Gastroesophageal sphincter (tissue), 4 donors: ENCODE data around the gene NEMP1. TPM values are rescaled to one million over a fixed set of nuclear protein-coding genes. Genes with fewer than 3 reads are reported as not detected.

Experiments
- ATAC-seq: fragments of 150-250 bp; one replicate; pipeline ENCODE4 v1.9.1; 2016; ENCODE audit warnings: mild to moderate bottlenecking, moderate library complexity
- H3K27ac ChIP-seq, 4 donors: fragments of 200-600 bp; sonication (generic) in 3 of 4; 1 replicate in 3 of 4; 2 replicates in 1 of 4; pipeline ENCODE4 v1.5.1; 2016 to 2019
- H3K27me3 ChIP-seq: fragments of 200-600 bp; sonication (generic); one replicate; pipeline ENCODE4 v1.5.1; 2019
- H3K36me3 ChIP-seq, 2 donors: fragments of 200-600 bp; sonication (generic); one replicate each; pipeline ENCODE4 v1.5.1; 2019; ENCODE audit warnings: control low read depth in 1 of 2
- H3K4me1 ChIP-seq, 3 donors: fragments of 200-600 bp; sonication (generic); 1 replicate in 2 of 3; 2 replicates in 1 of 3; pipeline ENCODE4 v1.5.1; 2016 to 2019; ENCODE audit warnings: control low read depth in 2 of 3
- H3K4me3 ChIP-seq, 2 donors: fragments of 200-600 bp; sonication (generic); one replicate each; pipeline ENCODE4 v1.5.1; 2019; ENCODE audit warnings: mild to moderate bottlenecking in 1 of 2, moderate library complexity in 1 of 2
- H3K9me3 ChIP-seq, 3 donors: fragments of 200-600 bp; sonication (generic); one replicate each; pipeline ENCODE4 v1.5.1; 2017 to 2019; ENCODE audit warnings: control low read depth in 2 of 3
- EP300 ChIP-seq: sonication (generic); formaldehyde crosslinking; IDR thresholded peaks from one replicate; pipeline ENCODE4 v1.6.1; 2017; ENCODE audit warnings: antibody characterized with exemption, mild to moderate bottlenecking
- POLR2A ChIP-seq, 2 donors: fragments of 450-650 bp; IDR thresholded peaks; one replicate each; pipeline ENCODE4 v1.6.1; 2017; ENCODE audit warnings: antibody characterized with exemption in 2 of 2, mild to moderate bottlenecking in 2 of 2, moderate library complexity in 1 of 2
- POLR2AphosphoS5 ChIP-seq: sonication (generic); formaldehyde crosslinking; IDR thresholded peaks from one replicate; pipeline ENCODE4 v1.6.1; 2017; ENCODE audit warnings: antibody characterized with exemption
- WGBS, 2 donors: methylation state at CpG; one replicate each; pipeline ENCODE4 v1.1.5; 2018; ENCODE audit warnings: low coverage in 1 of 2; 5-methylcytosine and 5-hydroxymethylcytosine counted together
- total RNA-seq, 4 donors: library from RNA; depleted of rRNA; stranded (reverse); fragments of >200 nt; gene quantifications; one replicate each; pipeline ENCODE4 v1.1.0, GENCODE V29; 2016
- TF ChIP-seq, protein P1 (sequence below), 4 experiments: fragments of 200-600 bp in 2 of 4; fragments of 450-650 bp in 2 of 4; sonication (generic) in 1 of 4; IDR thresholded peaks; one replicate each; pipeline ENCODE4 v1.5.1; 2017 to 2019; ENCODE audit warnings: antibody characterized with exemption in 4 of 4, mild to moderate bottlenecking in 2 of 4, moderate library complexity in 2 of 4

Gene NEMP1
- total RNA-seq, 4 donors from 2014 or later, result 11.8 to 14.9 (median 12.7) TPM

DNA sequence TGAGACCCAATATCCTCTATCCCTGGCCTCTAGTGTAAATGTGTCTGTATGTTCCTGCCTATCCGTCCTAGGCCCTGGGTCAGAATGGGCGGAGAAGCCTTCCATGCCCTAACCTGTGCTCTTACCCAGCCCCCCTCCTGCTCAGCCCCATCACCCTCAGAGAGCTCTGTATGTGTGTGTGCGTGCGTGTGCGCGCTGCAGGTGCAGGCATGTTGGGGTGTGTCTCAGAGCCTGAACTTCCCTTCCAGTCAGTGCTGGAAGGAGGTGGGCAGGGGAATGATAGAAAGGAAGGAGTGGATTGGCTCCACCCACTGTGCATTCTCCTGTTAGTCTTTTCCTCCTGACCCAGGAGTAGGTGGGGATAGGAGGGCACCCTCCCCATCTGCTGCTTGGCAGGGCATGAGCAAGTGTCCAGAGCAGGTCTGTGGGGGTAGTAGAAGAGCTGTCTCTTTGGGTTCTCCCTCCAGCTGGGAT, 17.5 kb upstream of the NEMP1 start:
- Histone ChIP-seq H3K4me3 (no peak overlapping the region), H3K27me3 (no peaks in the 10 kb centered on the region), H3K9me3 (no peaks in the 10 kb centered on the region), H3K27ac (peak overlapping the region in 3 of 4 donors; percentile 21 to 100 (median 42)), H3K36me3 (peaks cover 0 to 94% of the 10 kb centered on the region in 2 donors), H3K4me1 (peaks cover 5 to 54% (median 35%) of the 10 kb centered on the region in 3 donors)
- TF ChIP-seq, protein P1, sequence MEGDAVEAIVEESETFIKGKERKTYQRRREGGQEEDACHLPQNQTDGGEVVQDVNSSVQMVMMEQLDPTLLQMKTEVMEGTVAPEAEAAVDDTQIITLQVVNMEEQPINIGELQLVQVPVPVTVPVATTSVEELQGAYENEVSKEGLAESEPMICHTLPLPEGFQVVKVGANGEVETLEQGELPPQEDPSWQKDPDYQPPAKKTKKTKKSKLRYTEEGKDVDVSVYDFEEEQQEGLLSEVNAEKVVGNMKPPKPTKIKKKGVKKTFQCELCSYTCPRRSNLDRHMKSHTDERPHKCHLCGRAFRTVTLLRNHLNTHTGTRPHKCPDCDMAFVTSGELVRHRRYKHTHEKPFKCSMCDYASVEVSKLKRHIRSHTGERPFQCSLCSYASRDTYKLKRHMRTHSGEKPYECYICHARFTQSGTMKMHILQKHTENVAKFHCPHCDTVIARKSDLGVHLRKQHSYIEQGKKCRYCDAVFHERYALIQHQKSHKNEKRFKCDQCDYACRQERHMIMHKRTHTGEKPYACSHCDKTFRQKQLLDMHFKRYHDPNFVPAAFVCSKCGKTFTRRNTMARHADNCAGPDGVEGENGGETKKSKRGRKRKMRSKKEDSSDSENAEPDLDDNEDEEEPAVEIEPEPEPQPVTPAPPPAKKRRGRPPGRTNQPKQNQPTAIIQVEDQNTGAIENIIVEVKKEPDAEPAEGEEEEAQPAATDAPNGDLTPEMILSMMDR (IDR thresholded peaks at IDR 0.05), result no peak
- peak in 1 of 2 donors; percentile 14 for TF ChIP-seq POLR2A (IDR thresholded peaks at IDR 0.05)
- TF ChIP-seq EP300, result no peak
- no peak for ATAC-seq
- 87% methylated on average over 4 of the region's 6 CpGs; no CpG with 5 or more reads in 1 of the 2 donors for WGBS, 2 donors

GRCh38 chr12:57095440-57095839, 16.8 kb upstream of the NEMP1 start:
- Histone ChIP-seq H3K27me3 (no peaks in the 10 kb centered on the region), H3K4me3 (no peak overlapping the region), H3K27ac (peak overlapping the region in 3 of 4 donors; percentile 31 to 100 (median 99)), H3K36me3 (peaks cover 0 to 92% of the 10 kb centered on the region in 2 donors), H3K9me3 (no peaks in the 10 kb centered on the region), H3K4me1 (peaks cover 5 to 61% (median 42%) of the 10 kb centered on the region in 3 donors)
- WGBS, 2 donors, result 60 to 83% methylated on average over 1 to 2 of the region's 3 CpGs
- ATAC-seq, result no peak
- TF ChIP-seq EP300 (no peak), POLR2AphosphoS5 (no peak), POLR2A (IDR thresholded peaks at IDR 0.05) (no peak)
- TF ChIP-seq, protein P1 (IDR thresholded peaks at IDR 0.05), result no peak

DNA sequence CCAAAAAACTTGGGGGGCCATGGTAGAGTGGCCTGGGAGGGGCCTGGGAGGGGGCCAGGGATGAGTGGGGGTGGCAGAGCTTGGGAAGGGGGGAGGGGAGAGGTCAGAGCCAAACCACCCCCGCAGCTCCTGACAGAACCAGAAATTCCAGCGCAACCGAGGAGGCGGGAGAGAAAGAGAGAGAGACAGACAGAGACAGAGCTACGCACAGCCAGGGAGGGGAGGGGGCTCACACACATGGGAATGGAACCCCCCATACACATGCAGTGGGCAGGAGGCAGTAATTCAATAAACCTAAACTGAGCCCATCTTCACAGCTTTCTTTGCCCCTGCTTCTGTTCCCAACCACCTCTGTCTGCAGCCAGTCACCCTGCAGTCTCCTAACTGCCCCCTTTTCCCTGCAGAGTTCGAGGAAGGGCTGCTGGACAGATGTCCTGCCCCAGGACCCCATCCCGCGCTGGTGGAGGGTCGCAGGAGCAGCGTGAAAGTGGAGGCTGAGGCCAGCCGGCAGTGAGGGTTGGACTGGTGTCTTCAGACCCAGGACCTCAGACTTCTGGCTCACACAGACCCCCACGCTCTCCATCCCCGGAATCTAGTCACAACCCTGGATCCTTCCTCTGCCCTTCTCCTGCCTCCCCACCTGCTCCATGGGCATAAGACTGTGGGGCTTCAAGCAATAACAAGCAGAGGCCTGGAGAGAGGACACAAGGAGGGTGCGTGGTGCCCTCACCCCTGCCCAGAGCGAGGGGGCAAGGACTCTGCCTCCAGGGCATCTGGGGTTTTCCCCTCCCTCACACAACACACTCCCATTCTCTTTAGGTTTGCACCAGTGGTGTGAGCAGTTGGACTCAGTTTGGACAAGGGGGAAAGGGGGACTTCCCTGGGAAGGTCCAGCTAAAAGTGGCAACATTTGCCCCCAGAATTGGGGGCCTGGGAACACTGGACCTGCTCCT, 15.9 kb upstream of the NEMP1 start:
- TF ChIP-seq EP300 (no peak), POLR2AphosphoS5 (no peak), POLR2A (IDR thresholded peaks at IDR 0.05) (no peak)
- TF ChIP-seq, protein P1 (IDR thresholded peaks at IDR 0.05), result no peak
- Histone ChIP-seq H3K27ac (peak overlapping the region; percentile 45 to 100 (median 100)), H3K27me3 (no peaks in the 10 kb centered on the region), H3K4me3 (peak overlapping the region in 1 of 2 donors; percentile 22), H3K9me3 (no peaks in the 10 kb centered on the region), H3K4me1 (peaks cover 5 to 67% (median 44%) of the 10 kb centered on the region in 3 donors), H3K36me3 (peaks cover 0 to 83% of the 10 kb centered on the region in 2 donors)
- 7 to 37% methylated on average over 6 of the region's 15 CpGs for WGBS, 2 donors
- no peak for ATAC-seq

DNA sequence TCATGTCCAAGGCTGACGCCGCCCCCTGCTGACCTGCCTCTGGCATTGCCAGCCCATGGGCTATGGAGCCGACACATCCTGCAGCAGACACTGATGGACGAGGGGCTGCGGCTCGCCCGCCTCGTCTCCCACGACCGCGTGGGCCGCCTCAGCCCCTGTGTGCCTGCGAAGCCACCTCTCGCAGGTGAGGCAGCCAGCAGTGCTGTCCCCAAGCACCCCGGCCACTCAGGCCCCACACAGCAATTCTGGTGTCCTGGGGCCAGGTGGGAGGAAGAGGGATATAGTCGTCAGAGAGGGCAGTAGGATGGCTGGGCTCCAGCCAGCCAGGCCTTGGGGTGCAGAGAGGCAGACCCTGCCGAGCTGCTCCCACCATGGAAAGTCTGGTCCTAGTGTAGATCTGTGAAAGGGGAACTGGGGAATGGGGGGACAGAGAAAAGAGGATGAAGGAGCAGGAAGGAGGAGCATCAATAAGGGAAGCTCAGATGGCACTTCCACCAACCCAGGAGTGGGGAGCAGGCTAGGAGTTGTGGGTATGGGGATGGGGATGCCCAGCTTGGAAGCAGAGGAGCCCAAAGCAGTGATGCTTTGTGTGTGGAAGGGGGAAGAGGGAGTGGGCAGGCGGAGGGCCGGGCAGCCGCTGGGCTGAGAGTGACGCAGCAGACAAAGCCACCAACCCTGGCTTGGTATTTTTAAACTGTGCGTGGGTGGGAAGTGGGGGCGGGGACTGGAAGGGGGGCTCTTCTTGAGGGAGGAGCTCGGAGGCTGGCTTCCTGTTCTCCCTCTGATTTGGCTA, 15.0 kb upstream of the NEMP1 start:
- H3K4me3 ChIP-seq, result peak overlapping the region in 1 of 2 donors; percentile 22
- 0 to 8% methylated on average over 6 of the region's 24 CpGs for WGBS, 2 donors
- peaks cover 5 to 67% (median 44%) of the 10 kb centered on the region in 3 donors for H3K4me1 ChIP-seq
- no peaks in the 10 kb centered on the region for H3K9me3 ChIP-seq
- H3K27me3 ChIP-seq, result no peaks in the 10 kb centered on the region
- no peak for TF ChIP-seq EP300
- TF ChIP-seq, protein P1 (IDR thresholded peaks at IDR 0.05), result peak in 2 of 4 experiments; percentile 51 to 70
- peak; percentile 79 for ATAC-seq
- H3K27ac ChIP-seq, result peak overlapping the region; percentile 45 to 100 (median 100)
- H3K36me3 ChIP-seq, result peaks cover 0 to 74% of the 10 kb centered on the region in 2 donors
